H9 (cell line): ENCODE data around the gene BBS12. TPM values are rescaled to one million over a fixed set of nuclear protein-coding genes. Genes with fewer than 3 reads are reported as not detected.

Experiments
- DNase-seq: peaks from one replicate; pipeline ENCODE4 v3.0.0-alpha.2; 2017
- H2AFZ ChIP-seq: one replicate; pipeline ENCODE4 v1.6.1; 2013; ENCODE audit warnings: mild to moderate bottlenecking, low read length, control low read depth, moderate library complexity
- H2AK5ac ChIP-seq: 2 replicates; pipeline ENCODE4 v1.6.1; 2013; ENCODE audit warnings: low read length, control low read depth, mixed read lengths; ENCODE audit not compliant: insufficient read length
- H2BK120ac ChIP-seq: one replicate; pipeline ENCODE4 v1.6.1; 2013; ENCODE audit warnings: low read depth, mild to moderate bottlenecking, low read length, control low read depth, inconsistent platforms; ENCODE audit not compliant: poor library complexity, severe bottlenecking
- H2BK12ac ChIP-seq: 2 replicates; pipeline ENCODE4 v1.6.1; 2013; ENCODE audit warnings: low read length, control low read depth, mixed read lengths, low read depth; ENCODE audit not compliant: insufficient read length
- H2BK15ac ChIP-seq: 2 replicates; pipeline ENCODE4 v1.6.1; 2013; ENCODE audit warnings: low read depth, low read length, control low read depth
- H2BK20ac ChIP-seq: one replicate; pipeline ENCODE4 v1.6.1; 2013; ENCODE audit warnings: low read depth, mild to moderate bottlenecking, low read length, control low read depth, inconsistent platforms; ENCODE audit not compliant: poor library complexity, severe bottlenecking
- H2BK5ac ChIP-seq: 2 replicates; pipeline ENCODE4 v1.6.1; 2013; ENCODE audit warnings: low read length, control low read depth, mixed read lengths; ENCODE audit not compliant: insufficient read length
- H3K14ac ChIP-seq: 2 replicates; pipeline ENCODE4 v1.6.1; 2013; ENCODE audit warnings: low read length, control low read depth; ENCODE audit not compliant: insufficient read depth
- H3K18ac ChIP-seq: 2 replicates; pipeline ENCODE4 v1.6.1; 2013; ENCODE audit warnings: low read depth, mild to moderate bottlenecking, mixed read lengths, low read length, control low read depth; ENCODE audit not compliant: insufficient read length
- H3K23ac ChIP-seq: 2 replicates; pipeline ENCODE4 v1.6.1; 2013; ENCODE audit warnings: low read length, control low read depth, mixed read lengths, low read depth; ENCODE audit not compliant: insufficient read length
- H3K23me2 ChIP-seq: 2 replicates; pipeline ENCODE4 v1.6.1; 2013; ENCODE audit warnings: low read depth, mild to moderate bottlenecking, mixed read lengths, low read length, control low read depth; ENCODE audit not compliant: insufficient read length, poor library complexity, severe bottlenecking
- H3K27ac ChIP-seq: 2 replicates; pipeline ENCODE4 v1.5.1; 2013; ENCODE audit warnings: low read length, control low read depth, mixed read lengths, low read depth; ENCODE audit not compliant: insufficient read length
- H3K27me3 ChIP-seq: 2 replicates; pipeline ENCODE4 v1.6.1; 2013; ENCODE audit warnings: low read length, control low read depth, inconsistent platforms; ENCODE audit not compliant: insufficient read depth
- H3K4ac ChIP-seq: 2 replicates; pipeline ENCODE4 v1.6.1; 2013; ENCODE audit warnings: low read depth, mild to moderate bottlenecking, control low read depth, inconsistent platforms, low read length, moderate library complexity
- H3K4me1 ChIP-seq: 2 replicates; pipeline ENCODE4 v1.6.1; 2013; ENCODE audit warnings: low read length, control low read depth, inconsistent platforms; ENCODE audit not compliant: insufficient read depth
- H3K4me2 ChIP-seq: 2 replicates; pipeline ENCODE4 v1.6.1; 2013; ENCODE audit warnings: low read length, control low read depth, mixed read lengths; ENCODE audit not compliant: insufficient read length, insufficient read depth
- H3K56ac ChIP-seq: 2 replicates; pipeline ENCODE4 v1.6.1; 2013; ENCODE audit warnings: low read depth, mild to moderate bottlenecking, mixed read lengths, low read length, control low read depth; ENCODE audit not compliant: insufficient read length
- H3K79me1 ChIP-seq: 2 replicates; pipeline ENCODE4 v1.6.1; 2013; ENCODE audit warnings: low read depth, mild to moderate bottlenecking, moderate library complexity, low read length, control low read depth, inconsistent platforms; ENCODE audit not compliant: insufficient read depth, poor library complexity, severe bottlenecking
- H3K79me2 ChIP-seq: 2 replicates; pipeline ENCODE4 v1.6.1; 2013; ENCODE audit warnings: low read length, control low read depth, inconsistent platforms; ENCODE audit not compliant: insufficient read depth
- H3K9ac ChIP-seq: 2 replicates; pipeline ENCODE4 v1.6.1; 2013; ENCODE audit warnings: low read length, control low read depth, mixed read lengths; ENCODE audit not compliant: insufficient read length; ENCODE audit errors: extremely low read depth
- H3K9me3 ChIP-seq: one replicate; pipeline ENCODE4 v1.6.1; 2013; ENCODE audit warnings: low read depth, low read length, inconsistent platforms; ENCODE audit not compliant: control insufficient read depth
- H3T11ph ChIP-seq: one replicate; pipeline ENCODE4 v1.6.1; 2013; ENCODE audit warnings: mild to moderate bottlenecking, low read length, control low read depth, inconsistent platforms
- H4K20me1 ChIP-seq: one replicate; pipeline ENCODE4 v1.6.1; 2013; ENCODE audit not compliant: control insufficient read depth, insufficient read length, insufficient read depth
- H4K5ac ChIP-seq: 2 replicates; pipeline ENCODE4 v1.6.1; 2013; ENCODE audit warnings: low read depth, mild to moderate bottlenecking, mixed read lengths, low read length, control low read depth; ENCODE audit not compliant: insufficient read length
- H4K8ac ChIP-seq: replicated peaks from 2 replicates; pipeline ENCODE4 v1.6.1; 2013; ENCODE audit warnings: low read length, control low read depth, mixed read lengths, low read depth; ENCODE audit not compliant: insufficient read length
- H4K91ac ChIP-seq: 2 replicates; pipeline ENCODE4 v1.6.1; 2013; ENCODE audit warnings: low read depth, mild to moderate bottlenecking, moderate library complexity, mixed read lengths, low read length, control low read depth; ENCODE audit not compliant: insufficient read length
- H3K27ac Mint-ChIP-seq, 3 experiments: 2 replicates in 2 of 3; 3 replicates in 1 of 3; pipeline ENCODE4 v1.8.0; 2020 to 2021; ENCODE audit warnings: mixed read lengths in 3 of 3, mild to moderate bottlenecking in 1 of 3, moderate library complexity in 1 of 3
- H3K27me3 Mint-ChIP-seq: 2 replicates; pipeline ENCODE4 v1.8.0; 2021; ENCODE audit warnings: low read depth, mild to moderate bottlenecking, moderate library complexity, mixed read lengths
- H3K36me3 Mint-ChIP-seq, 3 experiments: 2 replicates in 2 of 3; 3 replicates in 1 of 3; pipeline ENCODE4 v1.8.0; 2020 to 2021; ENCODE audit warnings: low read depth in 3 of 3, mixed read lengths in 3 of 3; ENCODE audit not compliant: insufficient read depth in 1 of 3
- H3K4me1 Mint-ChIP-seq, 2 experiments: 2 replicates each; pipeline ENCODE4 v1.8.0; 2020; ENCODE audit warnings: mixed read lengths in 2 of 2
- H3K4me3 Mint-ChIP-seq, 2 experiments: 2 replicates in 1 of 2; 3 replicates in 1 of 2; pipeline ENCODE4 v1.8.0; 2020 to 2021; ENCODE audit warnings: mild to moderate bottlenecking in 2 of 2, mixed read lengths in 2 of 2, moderate library complexity in 1 of 2
- H3K9me3 Mint-ChIP-seq, 2 experiments: 2 replicates in 1 of 2; 3 replicates in 1 of 2; pipeline ENCODE4 v1.8.0; 2020; ENCODE audit warnings: mild to moderate bottlenecking in 2 of 2, mixed read lengths in 2 of 2, moderate library complexity in 1 of 2
- WGBS: extraction: QIAGEN DNeasy Blood & Tissue Kit; methylation state at CpG from one replicate; pipeline ENCODE4 v1.1.7; 2013; ENCODE audit warnings: missing lambda C conversion rate, low lambda C conversion rate, mixed read lengths; ENCODE audit not compliant: insufficient read length; ENCODE audit errors: extremely low coverage; 5-methylcytosine and 5-hydroxymethylcytosine counted together
- total RNA-seq: library from RNA; stranded (reverse); gene quantifications from 2 replicates; pipeline ENCODE4 v1.2.1, GENCODE V29; 2021
- TF ChIP-seq, protein P1 (sequence below): fragments of 200-600 bp; sonication (generic); conservative IDR thresholded peaks from 3 replicates; pipeline ENCODE4 v1.8.0; 2021; ENCODE audit warnings: antibody characterized with exemption, mild to moderate bottlenecking

BBS12 gene
- total RNA-seq, 1 experiment from 2014 or later, result 1.2 TPM

GRCh38 chr4:122728856-122729255 lies 3.6 kb upstream of the BBS12 start:
- Histone ChIP-seq H4K91ac (no peak overlapping the region), H3K27me3 (no peaks in the 10 kb centered on the region), H4K5ac (no peak overlapping the region), H2BK15ac (no peak overlapping the region), H2BK12ac (no peak overlapping the region), H2BK120ac (no peak overlapping the region), H3K9ac (no peak overlapping the region), H3K23ac (no peak overlapping the region), H2BK20ac (no peak overlapping the region), H3K9me3 (no peaks in the 10 kb centered on the region), H3K27ac (no peak overlapping the region), H3K4me2 (no peak overlapping the region), H3K56ac (no peak overlapping the region), H3K23me2 (peaks cover 10% of the 10 kb centered on the region), H3T11ph (no peak overlapping the region), H3K4me1 (peaks cover 3% of the 10 kb centered on the region; the same call in 1 of the 2 replicates), H2AK5ac (no peak overlapping the region), H2BK5ac (no peak overlapping the region), H3K18ac (no peak overlapping the region), H3K79me1 (no peaks in the 10 kb centered on the region), H3K4ac (no peak overlapping the region), H3K14ac (no peak overlapping the region), H2AFZ (no peak overlapping the region), H4K20me1 (no peaks in the 10 kb centered on the region), H3K79me2 (no peaks in the 10 kb centered on the region), H4K8ac (no peak overlapping the region)
- Mint-ChIP-seq H3K36me3 (no peaks in the 10 kb centered on the region), H3K4me3 (no peak overlapping the region), H3K4me1 (peaks cover 8 to 11% of the 10 kb centered on the region in 2 experiments), H3K27ac (no peak overlapping the region), H3K9me3 (no peaks in the 10 kb centered on the region; a peak in 1 of 5 replicates), H3K27me3 (no peaks in the 10 kb centered on the region; the same call in 1 of the 2 replicates)
- TF ChIP-seq, protein P1, sequence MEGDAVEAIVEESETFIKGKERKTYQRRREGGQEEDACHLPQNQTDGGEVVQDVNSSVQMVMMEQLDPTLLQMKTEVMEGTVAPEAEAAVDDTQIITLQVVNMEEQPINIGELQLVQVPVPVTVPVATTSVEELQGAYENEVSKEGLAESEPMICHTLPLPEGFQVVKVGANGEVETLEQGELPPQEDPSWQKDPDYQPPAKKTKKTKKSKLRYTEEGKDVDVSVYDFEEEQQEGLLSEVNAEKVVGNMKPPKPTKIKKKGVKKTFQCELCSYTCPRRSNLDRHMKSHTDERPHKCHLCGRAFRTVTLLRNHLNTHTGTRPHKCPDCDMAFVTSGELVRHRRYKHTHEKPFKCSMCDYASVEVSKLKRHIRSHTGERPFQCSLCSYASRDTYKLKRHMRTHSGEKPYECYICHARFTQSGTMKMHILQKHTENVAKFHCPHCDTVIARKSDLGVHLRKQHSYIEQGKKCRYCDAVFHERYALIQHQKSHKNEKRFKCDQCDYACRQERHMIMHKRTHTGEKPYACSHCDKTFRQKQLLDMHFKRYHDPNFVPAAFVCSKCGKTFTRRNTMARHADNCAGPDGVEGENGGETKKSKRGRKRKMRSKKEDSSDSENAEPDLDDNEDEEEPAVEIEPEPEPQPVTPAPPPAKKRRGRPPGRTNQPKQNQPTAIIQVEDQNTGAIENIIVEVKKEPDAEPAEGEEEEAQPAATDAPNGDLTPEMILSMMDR, result no peak
- no peak for DNase-seq
- WGBS, result no CpG with 5 or more reads among the region's 1 CpG
